GM21723 (cell line): ENCODE results near the gene TMEM135.

Experiments used
- ATAC-seq: cut with Tn5 transposase; IDR thresholded peaks from one replicate; pipeline ENCODE4 v1.9.1; 2021; ENCODE audit warnings: mild to moderate bottlenecking, moderate library complexity; ENCODE audit not compliant: unreplicated experiment

Gene TMEM135

DNA sequence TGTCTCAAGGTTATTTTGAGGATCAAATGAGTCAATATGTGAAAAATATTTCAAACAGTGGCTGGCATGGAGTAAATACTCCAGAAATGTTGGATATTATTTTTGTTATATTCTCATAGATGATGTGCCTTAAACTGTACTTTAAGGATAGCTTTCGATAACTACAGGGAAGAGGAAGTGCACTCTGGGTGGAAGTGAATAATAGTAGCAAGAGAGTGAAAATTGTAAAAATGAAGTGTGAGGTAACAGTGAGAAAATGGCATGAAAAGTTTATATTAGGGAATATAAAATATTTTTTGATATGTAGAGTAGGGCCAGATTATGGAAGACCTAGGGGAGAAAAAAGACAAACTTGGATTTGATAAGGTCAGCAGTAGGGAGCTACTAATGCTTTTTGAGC is 258.9 kb downstream of the TMEM135 start:
- no peak for ATAC-seq

DNA sequence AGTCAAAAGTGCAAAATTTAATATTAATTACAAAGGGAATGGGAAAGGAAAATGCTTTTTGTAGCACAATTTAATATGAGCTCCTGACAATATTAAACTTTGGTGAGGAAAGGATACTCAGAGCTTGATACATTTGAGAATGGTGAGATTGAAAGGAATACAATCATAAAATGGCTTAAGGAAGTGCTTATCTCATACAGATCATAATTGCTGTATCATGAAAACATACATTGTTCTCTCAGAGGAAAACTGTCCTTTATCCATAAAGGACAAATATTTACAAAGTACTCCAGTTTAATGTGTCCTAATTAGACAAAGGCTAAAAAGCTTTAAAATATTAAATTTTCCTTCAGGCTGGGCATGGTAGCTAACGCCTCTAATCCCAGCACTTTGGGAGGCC is 260.4 kb downstream of the TMEM135 start:
- ATAC-seq: no peak

DNA sequence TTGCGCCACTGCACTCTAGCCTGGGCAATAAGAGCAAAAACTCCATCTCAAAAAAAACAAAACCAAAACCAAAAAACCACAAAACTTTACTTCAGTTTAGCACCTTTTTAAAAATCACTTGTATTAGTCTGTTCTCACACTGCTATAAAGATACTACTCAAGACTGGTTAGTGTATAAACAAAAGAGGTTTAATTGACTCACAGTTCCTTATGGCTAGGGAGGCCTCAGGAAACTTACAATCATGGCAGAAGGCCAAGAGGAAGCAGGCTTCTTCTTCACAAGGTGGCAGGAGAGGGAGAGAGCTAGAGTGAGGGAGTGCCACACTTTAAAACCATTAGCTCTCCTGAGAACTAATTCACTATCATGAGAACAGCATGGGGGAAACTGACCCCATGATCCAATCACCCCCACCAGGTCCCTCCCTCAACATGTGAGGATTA is 261.3 kb downstream of the TMEM135 start:
- ATAC-seq: no peak

DNA sequence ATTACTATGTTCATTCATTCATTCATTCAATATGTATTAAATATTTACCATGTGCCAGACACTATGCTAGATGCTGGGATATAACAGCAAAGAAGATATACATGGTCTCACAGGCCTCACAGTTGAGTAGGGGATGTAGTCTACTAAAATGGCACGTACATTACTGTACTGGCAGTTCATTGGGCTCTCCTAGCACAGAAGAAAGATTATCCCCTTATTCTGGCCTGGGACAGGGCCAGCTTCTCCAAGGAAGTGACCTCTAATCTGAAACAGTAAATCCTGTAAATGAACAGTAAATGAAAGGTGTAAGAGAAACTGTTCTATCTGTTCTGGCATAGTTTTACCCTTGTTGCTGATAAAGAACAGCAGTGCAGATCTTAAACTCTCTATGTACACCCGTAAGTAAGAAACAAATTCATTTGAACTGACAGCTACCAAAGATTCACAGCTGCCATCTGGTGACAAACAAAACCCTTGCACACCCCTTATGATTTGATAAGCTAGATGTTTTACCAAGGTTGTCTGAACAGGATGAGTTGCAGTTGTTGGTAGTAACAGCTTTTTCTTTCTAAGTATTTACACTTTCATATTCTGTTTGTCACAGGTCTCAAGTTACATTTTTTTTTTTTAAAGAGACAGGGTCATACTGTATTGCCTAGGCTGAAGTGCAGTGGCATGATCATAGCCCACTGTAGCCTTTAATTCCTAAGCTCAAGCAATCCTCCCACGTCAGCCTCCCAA is 263.1 kb downstream of the TMEM135 start:
- peak; percentile 76 for ATAC-seq

DNA sequence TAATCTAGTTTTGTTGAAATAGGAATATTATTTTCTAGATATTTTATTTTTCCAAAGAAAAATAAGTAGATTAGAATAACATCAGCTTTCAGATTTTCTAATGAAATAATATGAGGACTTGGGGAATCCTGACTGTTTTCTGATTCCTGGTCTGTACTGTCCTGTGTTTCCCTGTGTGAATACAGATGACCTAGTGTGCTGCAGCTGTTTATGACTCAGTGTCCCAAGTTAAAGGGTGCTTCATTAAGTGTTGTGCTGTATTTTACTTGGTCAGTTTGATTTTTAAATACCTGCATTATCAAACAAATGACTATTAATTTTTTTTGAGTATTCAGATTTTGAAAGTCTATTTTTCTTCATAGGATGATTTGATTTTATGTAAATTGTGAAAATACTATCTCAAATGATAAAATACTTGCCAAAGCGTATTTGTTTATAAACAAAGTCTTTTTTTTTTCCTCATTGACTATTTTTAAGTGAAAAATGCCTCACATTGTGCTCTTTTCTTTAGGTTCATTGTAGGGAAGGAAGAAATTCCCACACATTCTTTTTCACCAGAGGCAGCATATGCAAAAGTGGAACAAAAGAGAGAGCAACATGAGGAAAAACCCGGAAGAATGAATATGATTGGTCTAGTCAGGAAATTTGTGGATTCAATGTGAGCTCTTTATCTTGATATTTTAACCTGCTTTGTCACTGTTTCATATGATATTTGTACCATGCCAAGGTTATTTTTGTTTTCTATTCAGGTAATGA is 264.2 kb downstream of the TMEM135 start:
- no peak for ATAC-seq

DNA sequence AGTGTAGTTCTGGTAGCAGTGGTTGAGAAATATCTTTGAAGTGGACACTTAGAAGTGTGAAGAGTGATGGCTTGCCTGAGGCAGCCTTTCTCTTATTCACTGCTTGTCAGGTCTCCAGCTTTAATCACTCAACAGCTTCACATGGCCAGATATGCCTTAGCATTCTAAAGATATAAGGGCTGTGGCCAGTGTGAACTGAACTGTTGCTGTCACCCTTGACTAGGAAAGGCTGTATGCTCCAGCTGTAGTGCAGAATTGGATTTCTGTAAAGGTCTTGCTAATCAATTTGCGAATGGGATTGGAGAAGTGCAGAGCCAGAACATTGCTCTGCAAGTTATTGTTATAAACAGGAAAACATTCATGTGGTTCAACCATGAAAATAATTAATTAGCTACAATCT is 266.7 kb downstream of the TMEM135 start:
- no peak for ATAC-seq

DNA sequence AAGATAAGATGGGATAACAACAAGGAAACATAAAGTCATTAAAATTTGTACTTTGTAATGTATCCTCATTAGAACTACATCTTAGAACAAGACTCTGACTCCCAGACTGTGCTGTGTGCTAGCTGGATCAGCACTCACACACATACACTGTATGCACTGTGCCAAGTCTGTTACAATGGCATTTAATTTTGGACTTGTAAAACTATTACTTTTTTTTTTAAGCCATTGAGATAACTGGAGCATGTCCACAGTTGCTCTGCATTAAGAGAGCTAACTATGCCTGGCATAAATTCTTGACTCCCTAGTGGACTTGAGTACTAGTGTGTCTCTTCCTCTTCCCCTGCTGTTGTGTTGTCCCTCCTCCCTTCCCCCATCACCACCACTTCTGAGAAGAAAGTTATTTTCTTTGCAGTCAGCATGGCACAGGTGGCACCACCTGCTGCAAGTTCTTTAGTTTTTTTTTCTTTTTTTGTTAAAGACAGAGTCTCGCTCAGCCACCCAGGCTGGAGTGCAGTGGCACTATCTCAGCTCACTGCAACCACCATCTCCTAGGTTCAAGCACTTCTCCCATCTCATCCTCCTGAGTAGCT is 268.6 kb downstream of the TMEM135 start:
- ATAC-seq: no peak

DNA sequence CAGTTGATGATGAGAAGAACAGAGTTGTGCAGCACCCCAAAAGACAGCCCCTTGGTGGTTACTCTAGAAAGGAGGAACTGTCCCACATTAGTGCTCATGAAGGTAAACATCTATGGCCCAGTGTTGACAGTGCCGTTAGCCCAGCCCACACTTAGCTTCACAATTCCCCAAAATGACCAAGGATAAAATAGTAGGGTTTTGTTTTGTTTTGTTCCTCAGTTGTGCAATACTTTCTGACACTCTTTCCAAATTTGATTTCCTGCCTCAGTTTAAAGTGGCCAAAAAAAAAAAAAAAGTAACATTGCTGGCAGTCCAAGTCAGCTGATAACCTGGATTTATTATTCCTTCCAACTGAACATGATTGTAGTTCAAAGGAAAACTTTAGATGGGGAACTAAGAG is 269.4 kb downstream of the TMEM135 start:
- ATAC-seq: no peak

DNA sequence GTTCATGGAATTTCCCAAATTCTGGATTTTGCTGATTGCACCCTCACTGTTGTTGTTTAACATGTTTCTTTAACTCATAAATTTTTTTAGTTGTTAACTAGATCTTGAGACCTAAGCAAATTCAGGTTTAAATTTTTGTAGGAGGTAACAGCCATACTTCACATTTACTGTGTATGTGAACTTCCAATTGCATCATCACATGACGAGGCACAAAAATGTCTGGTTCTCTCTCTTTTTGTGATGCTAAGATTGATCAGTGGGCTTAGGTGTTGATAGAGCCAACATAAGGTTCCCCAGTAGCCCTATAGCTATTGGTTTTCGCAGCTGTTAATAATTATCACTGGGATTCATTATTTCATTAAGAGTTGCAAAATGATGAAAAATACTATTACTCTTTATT is 277.5 kb downstream of the TMEM135 start:
- no peak for ATAC-seq

DNA sequence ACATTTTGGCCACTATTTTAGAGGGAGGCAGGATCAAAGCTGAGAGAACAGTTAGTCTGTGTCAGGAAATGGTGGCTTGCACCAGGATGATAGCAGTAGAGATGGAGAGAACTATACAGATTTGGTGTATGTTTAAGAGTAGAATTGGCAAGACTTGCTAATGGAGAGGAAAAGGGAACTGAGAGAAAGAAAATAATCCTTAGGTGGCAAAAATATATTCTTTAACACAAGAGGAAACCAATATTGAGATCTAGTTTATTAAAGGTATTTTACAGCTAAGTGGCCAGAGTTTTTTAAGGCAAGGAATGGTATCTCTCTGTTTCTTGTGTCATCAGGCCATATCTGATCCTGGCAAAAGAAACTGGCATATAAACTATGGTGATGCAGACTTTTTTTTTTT is 278.8 kb downstream of the TMEM135 start:
- no peak for ATAC-seq

DNA sequence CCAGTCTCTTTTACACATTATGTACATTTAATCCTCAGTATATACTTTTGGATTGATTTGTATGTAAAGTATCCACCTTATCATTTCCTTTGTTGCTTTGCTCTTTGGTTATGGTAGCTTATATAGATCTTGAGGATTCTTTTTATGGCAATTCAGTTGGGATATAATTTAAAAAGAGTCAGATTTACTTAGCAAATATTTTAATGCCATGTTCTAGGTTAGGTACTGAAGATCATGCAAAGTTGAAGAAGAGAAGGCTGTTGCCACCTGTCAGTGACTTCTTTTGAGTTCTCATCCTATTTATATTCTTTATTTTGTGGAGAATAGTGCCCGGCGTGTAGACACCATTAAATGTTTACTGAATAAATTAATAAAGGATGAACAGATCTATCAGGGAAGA is 279.7 kb downstream of the TMEM135 start:
- ATAC-seq: no peak

DNA sequence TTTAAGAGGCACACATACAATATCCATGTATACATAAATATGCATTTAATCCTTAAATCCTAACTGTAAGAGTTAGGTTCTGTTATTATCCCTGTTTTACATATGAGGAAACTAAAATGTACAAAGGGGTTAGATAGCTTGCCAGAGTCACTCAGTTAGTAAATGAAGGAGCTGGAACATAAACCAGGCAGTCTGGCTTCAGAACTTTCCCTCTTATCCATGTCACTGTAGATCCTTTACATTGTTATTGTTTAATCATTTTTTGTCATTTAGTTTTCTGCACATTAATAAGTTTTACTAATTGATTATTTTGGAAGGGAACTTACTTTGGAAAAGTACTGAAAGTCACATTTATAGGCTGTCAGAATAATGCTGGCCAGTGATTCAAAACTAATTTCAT is 282.4 kb downstream of the TMEM135 start:
- no peak for ATAC-seq

DNA sequence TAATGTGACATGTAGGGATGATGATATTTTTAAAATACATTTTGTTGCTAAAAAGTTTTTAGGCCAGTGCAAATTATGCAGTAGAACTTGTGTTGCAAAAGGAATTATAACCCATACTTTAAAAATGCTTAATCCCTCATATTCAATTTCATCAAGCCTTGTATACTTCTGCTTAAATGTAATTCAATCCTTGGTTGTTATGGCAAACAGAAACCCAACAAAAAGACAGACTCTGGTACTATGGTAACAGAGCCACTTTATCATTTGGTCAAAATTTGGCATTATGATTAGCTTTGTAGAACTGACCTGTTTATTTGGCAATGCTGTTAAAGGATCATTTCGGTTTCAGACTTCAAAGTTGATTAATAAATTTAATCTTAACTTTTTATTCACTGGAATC is 284.8 kb downstream of the TMEM135 start:
- no peak for ATAC-seq

DNA sequence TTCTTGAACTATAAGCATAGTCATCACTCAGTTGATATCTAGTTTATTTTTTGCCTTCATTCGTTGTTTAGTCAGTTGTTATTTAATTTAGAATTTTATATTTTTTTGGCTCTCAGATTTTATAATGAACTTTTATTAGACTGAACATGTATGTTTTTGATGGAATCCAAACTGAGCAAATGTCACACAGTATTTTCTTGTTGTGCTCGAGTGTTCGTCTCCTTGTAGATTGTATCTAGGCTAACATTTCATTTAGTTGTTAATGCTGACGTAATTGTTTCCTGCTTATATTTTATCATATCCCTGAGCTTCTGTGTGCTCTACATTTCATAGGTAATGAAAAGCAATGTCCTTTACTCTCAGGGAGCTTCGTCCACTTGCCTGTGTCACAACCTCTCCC is 286.2 kb downstream of the TMEM135 start:
- no peak for ATAC-seq

DNA sequence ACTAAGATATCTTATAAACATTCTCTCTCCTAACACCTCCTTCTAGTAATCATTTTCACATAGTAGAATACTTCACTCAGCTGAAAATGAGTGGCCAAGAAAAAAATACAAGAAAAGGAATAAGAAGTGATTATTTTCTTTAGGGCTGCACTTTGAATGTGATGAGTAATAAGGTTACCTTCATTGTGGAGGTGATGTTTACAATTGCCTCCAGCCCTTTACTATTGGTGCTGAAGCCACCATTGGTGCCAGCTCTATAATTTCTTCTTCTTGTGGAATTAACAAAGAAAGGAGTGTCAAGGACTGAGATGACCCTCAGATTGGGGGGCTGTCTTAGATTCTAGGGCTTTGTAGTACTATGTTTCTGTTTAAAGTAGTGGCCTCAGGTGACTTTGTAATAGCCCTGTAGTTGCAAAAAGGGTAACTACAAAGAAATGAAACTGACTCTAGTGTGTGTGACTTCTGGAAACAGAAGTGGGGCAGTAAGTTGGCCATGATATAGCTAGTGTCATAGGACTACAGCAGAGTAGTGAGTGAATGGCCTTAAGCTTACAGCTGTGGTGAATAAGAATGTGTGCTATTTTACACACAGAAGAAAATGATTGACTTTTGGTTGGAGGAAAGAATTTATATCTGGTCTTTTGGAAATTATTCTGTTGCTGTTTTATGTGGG is 287.2 kb downstream of the TMEM135 start:
- ATAC-seq: peak; percentile 66

DNA sequence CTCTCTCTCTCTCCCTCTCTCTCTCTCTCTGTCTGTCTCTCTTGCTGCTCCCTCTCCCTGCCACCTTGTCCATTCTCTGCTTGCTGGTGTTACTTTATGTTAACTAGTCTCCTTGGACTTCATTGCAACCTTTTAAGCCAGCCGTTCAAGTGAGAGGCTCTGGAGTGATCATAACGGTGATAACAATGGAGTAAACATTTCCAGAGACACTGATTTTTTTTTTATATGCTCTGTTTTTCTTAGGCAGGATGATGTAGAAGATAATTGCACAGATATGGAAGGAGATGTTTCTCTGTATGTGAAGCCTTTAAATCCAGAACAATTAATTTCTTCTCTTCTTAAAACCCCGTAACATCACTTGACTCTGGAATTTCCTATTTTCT is 287.7 kb downstream of the TMEM135 start:
- no peak for ATAC-seq

DNA sequence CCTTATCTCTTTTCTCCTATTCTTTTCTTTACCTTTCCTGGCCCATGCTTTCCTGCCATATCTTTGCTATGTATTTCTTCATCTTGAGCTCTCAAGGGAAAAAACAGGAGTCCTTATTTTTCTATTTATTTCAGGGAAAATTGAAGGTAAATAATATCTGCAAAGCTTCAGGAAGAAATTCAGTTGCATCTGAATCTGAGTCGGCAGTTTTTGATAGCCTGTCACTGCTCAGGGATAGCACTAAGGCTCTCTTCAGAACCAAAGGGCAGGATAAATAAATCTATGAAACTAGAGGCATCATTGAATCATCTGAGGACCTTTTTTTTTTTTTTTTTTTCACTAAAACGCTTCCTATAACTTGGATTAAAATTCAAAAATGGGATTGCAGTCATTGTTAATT is 288.9 kb downstream of the TMEM135 start:
- no peak for ATAC-seq

DNA sequence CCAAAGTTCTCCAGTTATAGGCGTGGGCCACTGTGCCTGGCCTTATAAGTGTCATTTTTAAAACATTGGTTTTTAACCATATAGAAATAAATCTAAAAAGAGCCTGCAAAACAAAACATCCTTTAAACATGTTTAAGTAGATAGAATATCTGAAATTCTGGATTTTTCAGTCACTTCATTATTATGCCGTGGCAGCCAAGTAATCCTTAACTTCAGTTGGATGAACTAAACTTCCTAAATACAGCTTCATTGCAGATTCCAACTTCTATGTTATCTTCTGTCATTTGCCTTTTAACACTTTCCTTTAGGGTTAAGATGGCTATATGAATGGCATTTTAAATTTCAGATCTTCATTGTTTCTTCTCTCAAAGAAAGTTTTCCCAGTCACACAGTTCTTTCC is 291.4 kb downstream of the TMEM135 start:
- no peak for ATAC-seq

DNA sequence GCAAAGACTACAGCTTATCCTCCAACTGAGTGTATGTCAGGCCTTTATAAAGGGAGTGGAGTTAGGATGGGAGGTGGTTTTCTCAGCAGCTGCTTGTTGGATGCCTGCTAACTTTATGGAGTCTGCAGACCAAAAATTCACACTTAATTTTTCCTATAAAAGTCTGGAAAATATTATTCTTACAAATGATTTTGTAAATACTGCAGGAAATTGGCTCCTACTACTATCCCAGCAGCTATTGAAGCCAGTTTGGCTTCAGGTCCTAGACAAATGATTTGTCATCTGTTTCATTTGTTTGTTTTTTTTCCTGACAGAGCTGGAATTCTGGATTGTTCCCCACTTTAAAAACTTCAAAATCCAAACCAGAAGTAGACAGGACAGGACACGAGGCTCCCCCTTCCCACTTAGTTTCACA is 292.5 kb downstream of the TMEM135 start:
- ATAC-seq: no peak

DNA sequence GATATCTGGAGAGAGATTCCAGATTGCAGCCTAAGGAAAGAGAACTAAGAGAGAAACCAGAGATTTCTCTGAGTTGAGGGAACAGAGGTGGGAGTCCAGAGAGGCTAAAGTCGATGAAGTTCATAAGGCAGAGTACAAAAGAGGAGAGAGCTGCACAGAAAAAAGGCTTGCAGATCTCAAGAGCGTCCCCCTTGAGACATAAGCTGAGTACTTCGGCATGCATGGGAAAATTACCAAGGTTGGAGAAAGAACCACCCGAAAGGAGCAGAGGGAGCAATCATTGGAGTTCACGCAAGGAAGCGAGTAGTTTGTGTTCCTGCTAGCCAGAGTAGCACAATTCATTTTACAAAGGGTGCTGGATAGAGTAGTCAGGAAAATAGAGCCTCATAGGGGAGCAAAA is 293.5 kb downstream of the TMEM135 start:
- ATAC-seq: no peak

DNA sequence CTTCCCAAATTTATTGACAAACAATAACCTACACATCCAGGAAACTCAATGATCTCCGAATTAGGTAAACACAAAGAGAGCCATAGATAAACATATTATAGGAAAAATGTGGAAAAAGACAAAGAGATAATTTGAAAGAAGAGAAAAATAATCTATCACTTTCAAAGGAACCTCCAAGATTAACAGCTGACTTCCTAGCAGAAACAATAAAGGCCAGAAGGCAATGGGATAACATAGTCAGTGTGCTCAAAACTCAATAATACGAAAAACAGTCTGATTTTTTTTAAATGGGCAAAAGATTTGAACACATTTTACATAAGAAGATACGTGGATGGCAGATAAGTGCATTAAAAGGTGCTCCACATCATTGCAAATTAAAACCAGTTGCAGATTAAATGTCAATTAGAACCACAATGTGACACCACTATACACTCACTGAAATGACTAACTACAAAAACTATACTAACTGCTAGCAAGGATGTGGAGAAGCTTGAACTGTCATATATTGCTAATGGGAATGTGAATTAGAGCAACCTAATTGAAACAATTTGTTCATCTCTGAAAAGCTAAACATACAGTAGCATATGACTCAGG is 300.4 kb downstream of the TMEM135 start:
- ATAC-seq: no peak
